Ovary (tissue), 9 donors: ENCODE data around the gene BBS12. TPM values are rescaled to one million over a fixed set of nuclear protein-coding genes. Genes with fewer than 3 reads are reported as not detected.
"Not testable (repeated sequence)": the region's sequence is repeated elsewhere in the genome, so short reads cannot be mapped to it uniquely, and the experiment has no call there.

Experiments used
- DNase-seq, 5 donors: peaks; one replicate each; pipeline ENCODE4 v3.0.0-alpha.2; 2019 to 2020
- H3K27ac ChIP-seq, 2 donors: fragments of 200-600 bp; one replicate each; pipeline versions ENCODE4 v1.5.1 to v1.8.0; 2019 to 2022
- H3K27me3 ChIP-seq: fragments of 200-600 bp; one replicate; pipeline ENCODE4 v1.8.0; 2022
- H3K36me3 ChIP-seq: fragments of 200-600 bp; sonication (generic); one replicate; pipeline ENCODE4 v1.5.1; 2019
- H3K4me1 ChIP-seq: one replicate; pipeline ENCODE4 v1.8.1; 2013; ENCODE audit warnings: mild to moderate bottlenecking, moderate library complexity; ENCODE audit not compliant: insufficient read depth
- H3K4me3 ChIP-seq: fragments of 200-600 bp; sonication (generic); one replicate; pipeline ENCODE4 v1.5.1; 2017
- H3K9me3 ChIP-seq, 2 donors: fragments of 200-600 bp in 1 of 2; sonication (generic) in 1 of 2; one replicate each; pipeline versions ENCODE4 v1.5.1 to v1.8.1; 2013 to 2019; ENCODE audit warnings: mild to moderate bottlenecking in 1 of 2, moderate library complexity in 1 of 2
- CTCF ChIP-seq, 3 donors: fragments of 450-650 bp in 2 of 3; fragments of 200-600 bp in 1 of 3; IDR thresholded peaks; one replicate each; pipeline versions ENCODE4 v1.5.1 to v1.8.0; 2016 to 2022; ENCODE audit warnings: antibody characterized with exemption in 3 of 3, mild to moderate bottlenecking in 1 of 3
- EP300 ChIP-seq: sonication (generic); formaldehyde crosslinking; IDR thresholded peaks from one replicate; pipeline ENCODE4 v1.6.1; 2017; ENCODE audit warnings: antibody characterized with exemption
- POLR2A ChIP-seq: fragments of 450-650 bp; IDR thresholded peaks from one replicate; pipeline ENCODE4 v1.6.1; 2017; ENCODE audit warnings: antibody characterized with exemption, mild to moderate bottlenecking, moderate library complexity
- WGBS, 3 donors: extraction: QIAGEN DNeasy Blood & Tissue Kit in 1 of 3; methylation state at CpG; one replicate each; pipeline versions ENCODE4 v1.1.5 to v1.1.7; 2013 to 2017; 5-methylcytosine and 5-hydroxymethylcytosine counted together
- intact Hi-C, 4 donors: fragments of 100-400 bp; cut with DNase I; formaldehyde crosslinking; loops; one replicate each; pipeline versions ENCODE4 v1.11.0 to v1.15.1; 2022 to 2023
- polyA plus RNA-seq, 2 donors: library from polyadenylated mRNA; stranded (reverse); fragments of 200-250 nt in 1 of 2; fragments of 350-450 nt in 1 of 2; fragmentation: Illumina TruSeq in 1 of 2; extraction: RNeasy Lipid Tissue Mini Kit (QIAGEN cat#74804) in 1 of 2; gene quantifications; one replicate each; pipeline ENCODE4 v1.2.3, GENCODE V29; 2013 to 2014
- total RNA-seq, 7 donors: library from RNA; depleted of rRNA in 2 of 7; stranded (reverse); fragments of >200 nt in 2 of 7; fragmentation: NEBNext Ultra II Directional in 3 of 7; extraction: Animal tissue kit (Norgen Biotek cat#: 25700) in 3 of 7; gene quantifications; one replicate each; pipeline versions ENCODE4 v1.1.0 to v1.2.4, GENCODE V29; 2016 to 2023
- donor health status: DM: no; HTN: no; CAD: no; lungs with moderate emphysema.
- donor health status: DM: no; HTN: no; CAD: no.
- donor health status: Bipolar disorder and iron deficiency.
- donor health status: DM: yes; HTN: yes; CAD: no.
- donor health status: DM: no; HTN: no; CAD: no.
- donor health status: DM: yes; HTN: yes; CAD: no.

The BBS12 gene
- total and polyA plus RNA-seq, 9 donors = 2.6 to 6.8 (median 3.8) TPM

GRCh38 chr4:122783301-122784215, 51.1 kb downstream of the BBS12 start:
- Histone ChIP-seq H3K27ac (no peak overlapping the region), H3K36me3 (no peaks in the 10 kb centered on the region), H3K9me3 (no peaks in the 10 kb centered on the region), H3K27me3 (no peaks in the 10 kb centered on the region), H3K4me3 (no peak overlapping the region), H3K4me1 (peaks cover 5% of the 10 kb centered on the region)
- peak in 3 of 5 donors; percentile 20 to 44 (median 30) for DNase-seq
- WGBS, 3 donors = 10 to 25% (median 15%) methylated on average over 6 of the region's 6 CpGs
- intact Hi-C loops = no loop called here
- TF ChIP-seq CTCF (IDR thresholded peaks at IDR 0.05) = no peak

- intact Hi-C loops = no loop called here
- no peaks in the 10 kb centered on the region for H3K9me3 ChIP-seq
- H3K36me3 ChIP-seq = no peaks in the 10 kb centered on the region
- WGBS, 3 donors = 3 to 7% (median 4%) methylated on average over 1 of the region's 1 CpG
- H3K4me3 ChIP-seq = no peak overlapping the region
- H3K27me3 ChIP-seq = no peaks in the 10 kb centered on the region
- no peak for DNase-seq
- TF ChIP-seq EP300 = no peak
- no peak overlapping the region for H3K27ac ChIP-seq
- peaks cover 5% of the 10 kb centered on the region for H3K4me1 ChIP-seq
These were observed 51.8 kb downstream of the BBS12 start for GRCh38 chr4:122784261-122784660.

DNA sequence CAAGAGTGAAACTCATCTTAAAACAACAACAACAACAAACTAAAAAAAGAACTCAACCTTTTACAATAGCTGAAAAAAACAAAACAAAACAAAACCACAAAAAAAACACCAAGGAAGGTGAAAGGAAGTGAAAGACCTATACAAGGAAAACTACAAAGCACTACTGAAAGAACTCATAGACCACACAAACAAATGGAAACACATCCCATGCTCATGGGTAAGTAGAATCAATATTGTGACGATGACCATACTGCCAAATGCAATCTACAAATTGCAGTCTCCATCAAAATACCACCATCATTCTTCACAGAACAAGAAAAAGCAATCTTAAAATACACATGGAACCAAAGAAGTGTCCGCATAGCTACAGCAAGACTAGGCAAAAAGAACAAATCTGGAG, 52.6 kb downstream of the BBS12 start:
- no peak for DNase-seq
- no peak overlapping the region for H3K4me3 ChIP-seq
- no peak for TF ChIP-seq EP300
- no peak for TF ChIP-seq POLR2A
- TF ChIP-seq CTCF (IDR thresholded peaks at IDR 0.05) = no peak
- H3K4me1 ChIP-seq = peaks cover 5% of the 10 kb centered on the region
- H3K36me3 ChIP-seq = no peaks in the 10 kb centered on the region
- 96 to 98% (median 98%) methylated on average over 2 of the region's 2 CpGs for WGBS, 3 donors
- intact Hi-C loops = no loop called here
- no peak overlapping the region for H3K27ac ChIP-seq
- H3K27me3 ChIP-seq = no peaks in the 10 kb centered on the region
- no peaks in the 10 kb centered on the region for H3K9me3 ChIP-seq

DNA sequence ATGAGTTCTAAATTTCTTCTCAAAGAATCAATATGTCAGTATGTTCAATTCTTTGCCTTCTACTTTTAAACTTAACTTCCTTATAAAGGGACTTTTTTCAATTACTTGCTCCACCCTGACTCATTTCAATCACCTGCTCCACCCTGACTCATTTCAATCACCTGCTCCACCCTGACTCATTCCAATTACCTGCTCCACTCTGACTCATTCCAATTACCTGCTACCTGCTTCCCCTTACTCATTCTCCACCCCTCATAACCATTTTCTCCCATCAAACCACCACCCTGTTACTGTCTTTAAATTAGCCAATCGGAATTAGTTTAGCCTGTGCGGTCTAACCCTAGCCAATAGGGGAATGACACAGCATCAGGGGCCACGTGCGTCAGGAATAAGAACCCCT, 53.8 kb downstream of the BBS12 start:
- WGBS, 3 donors = 94 to 97% (median 97%) methylated on average over 4 of the region's 4 CpGs
- H3K36me3 ChIP-seq, H3K4me1 ChIP-seq, intact Hi-C loops, H3K27me3 ChIP-seq, H3K27ac ChIP-seq, H3K9me3 ChIP-seq, DNase-seq, H3K4me3 ChIP-seq: not testable (repeated sequence)

DNA sequence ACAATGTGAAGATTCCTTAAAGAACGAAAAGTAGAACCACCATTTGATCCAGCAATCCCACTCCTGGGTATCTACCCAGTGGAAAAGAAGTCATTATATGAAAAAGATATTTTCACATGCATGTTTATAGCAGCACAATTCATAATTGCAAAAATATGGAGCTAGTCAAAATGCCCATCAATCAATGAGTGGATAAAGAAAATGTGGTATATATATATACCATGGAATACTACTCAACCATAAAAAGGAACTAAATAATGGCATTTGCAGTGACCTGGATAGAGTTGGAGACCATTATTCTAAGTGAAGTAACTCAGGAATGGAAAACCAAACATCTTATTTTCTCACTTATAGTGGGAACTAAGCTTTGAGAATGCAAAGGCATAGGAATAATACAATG, 54.4 kb downstream of the BBS12 start:
- H3K36me3 ChIP-seq, H3K27me3 ChIP-seq, H3K9me3 ChIP-seq, intact Hi-C loops, H3K4me1 ChIP-seq, H3K27ac ChIP-seq, H3K4me3 ChIP-seq, DNase-seq: not testable (repeated sequence)
- WGBS, 3 donors = 94 to 99% (median 98%) methylated on average over 1 of the region's 1 CpG

- TF ChIP-seq EP300 (no peak), POLR2A (no peak), CTCF (IDR thresholded peaks at IDR 0.05) (no peak)
- Histone ChIP-seq H3K4me3 (no peak overlapping the region), H3K27ac (no peak overlapping the region), H3K9me3 (no peaks in the 10 kb centered on the region), H3K36me3 (no peaks in the 10 kb centered on the region), H3K4me1 (peaks cover 5% of the 10 kb centered on the region), H3K27me3 (no peaks in the 10 kb centered on the region)
- WGBS, 3 donors = 54 to 78% (median 60%) methylated on average over 1 of the region's 1 CpG
- DNase-seq = no peak
- intact Hi-C loops = no loop called here
These were observed 55.4 kb downstream of the BBS12 start for GRCh38 chr4:122787940-122788339.
